ENCODE data around the gene RCL1.

Gene RCL1

GRCh38 chr9:4844056-4844838 is 51.5 kb downstream of the RCL1 start:
- no peak for DNase-seq

- no peak for DNase-seq
These were observed 56.6 kb downstream of the RCL1 start for GRCh38 chr9:4849369-4849768.

GRCh38 chr9:4850603-4851310 is 58.0 kb downstream of the RCL1 start:
- no peak for DNase-seq

GRCh38 chr9:4852419-4852818 is 59.7 kb downstream of the RCL1 start:
- no peak for DNase-seq

- DNase-seq, result no peak
These were observed 61.5 kb downstream of the RCL1 start for GRCh38 chr9:4854265-4854590.

- DNase-seq, result no peak
These were observed 63.1 kb downstream of the RCL1 start for GRCh38 chr9:4855841-4856240.

GRCh38 chr9:4857163-4857810 is 64.5 kb downstream of the RCL1 start:
- no peak for DNase-seq

GRCh38 chr9:4859035-4859434 is 66.3 kb downstream of the RCL1 start:
- no peak for DNase-seq

GRCh38 chr9:4860383-4860782 is 67.6 kb downstream of the RCL1 start:
- no peak for DNase-seq

- DNase-seq, result no peak
These were observed 68.4 kb downstream of the RCL1 start for GRCh38 chr9:4861145-4861544.

- DNase-seq, result no peak
These were observed 69.2 kb downstream of the RCL1 start for GRCh38 chr9:4861736-4862451.

- DNase-seq, result no peak
These were observed 69.9 kb downstream of the RCL1 start for GRCh38 chr9:4862506-4863250.

GRCh38 chr9:4864234-4864661 is 71.5 kb downstream of the RCL1 start:
- no peak for DNase-seq

- DNase-seq, result no peak
These were observed 72.0 kb downstream of the RCL1 start for GRCh38 chr9:4864698-4865097.

GRCh38 chr9:4865681-4866080 is 72.9 kb downstream of the RCL1 start:
- DNase-seq, result no peak

GRCh38 chr9:4866239-4866969 is 73.7 kb downstream of the RCL1 start:
- DNase-seq, result no peak

GRCh38 chr9:4873066-4873465 is 80.3 kb downstream of the RCL1 start:
- DNase-seq, result no peak

- DNase-seq, result no peak
These were observed 82.8 kb downstream of the RCL1 start for GRCh38 chr9:4875559-4875958.

GRCh38 chr9:4879115-4879558 is 86.4 kb downstream of the RCL1 start:
- no peak for DNase-seq

GRCh38 chr9:4883326-4883873 is 90.7 kb downstream of the RCL1 start:
- DNase-seq, result no peak

- no peak for DNase-seq
These were observed 94.0 kb downstream of the RCL1 start for GRCh38 chr9:4886698-4887097.

GRCh38 chr9:4887556-4887955 is 94.8 kb downstream of the RCL1 start:
- DNase-seq, result no peak
